ENCODE data around the gene PRELID3B. TPM values are rescaled to one million over a fixed set of nuclear protein-coding genes. Genes with fewer than 3 reads are reported as not detected.

The PRELID3B gene
- total and polyA plus RNA-seq, 2 of the 13 experiments (the other 11 are each of a cell fraction or from before 2014, with no cell fraction given): 23.3 to 42.6 TPM

DNA sequence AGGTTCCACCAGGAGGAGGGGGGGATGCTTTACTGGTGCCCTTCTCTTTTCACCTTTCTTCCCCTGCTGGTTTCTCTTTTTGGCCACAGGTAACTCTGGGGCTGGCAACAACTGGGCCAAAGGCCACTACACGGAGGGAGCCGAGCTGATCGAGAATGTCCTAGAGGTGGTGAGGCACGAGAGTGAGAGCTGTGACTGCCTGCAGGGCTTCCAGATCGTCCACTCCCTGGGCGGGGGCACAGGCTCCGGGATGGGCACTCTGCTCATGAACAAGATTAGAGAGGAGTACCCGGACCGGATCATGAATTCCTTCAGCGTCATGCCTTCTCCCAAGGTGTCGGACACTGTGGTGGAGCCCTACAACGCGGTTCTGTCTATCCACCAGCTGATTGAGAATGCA lies 19.0 kb downstream of the PRELID3B start (continued):
- TF ChIP-seq, protein P1, sequence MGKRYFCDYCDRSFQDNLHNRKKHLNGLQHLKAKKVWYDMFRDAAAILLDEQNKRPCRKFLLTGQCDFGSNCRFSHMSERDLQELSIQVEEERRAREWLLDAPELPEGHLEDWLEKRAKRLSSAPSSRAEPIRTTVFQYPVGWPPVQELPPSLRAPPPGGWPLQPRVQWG (CRISPR knock-in tag; IDR thresholded peaks at IDR 0.05; ENCODE audit: borderline replicate concordance, low read depth): no peak
- TF ChIP-seq ZNF556 (CRISPR knock-in tag; IDR thresholded peaks at IDR 0.05; ENCODE audit: borderline replicate concordance) (no peak), ZNF317 (CRISPR knock-in tag; IDR thresholded peaks at IDR 0.05) (no peak), RELA (CRISPR knock-in tag; IDR thresholded peaks at IDR 0.05) (no peak)

DNA sequence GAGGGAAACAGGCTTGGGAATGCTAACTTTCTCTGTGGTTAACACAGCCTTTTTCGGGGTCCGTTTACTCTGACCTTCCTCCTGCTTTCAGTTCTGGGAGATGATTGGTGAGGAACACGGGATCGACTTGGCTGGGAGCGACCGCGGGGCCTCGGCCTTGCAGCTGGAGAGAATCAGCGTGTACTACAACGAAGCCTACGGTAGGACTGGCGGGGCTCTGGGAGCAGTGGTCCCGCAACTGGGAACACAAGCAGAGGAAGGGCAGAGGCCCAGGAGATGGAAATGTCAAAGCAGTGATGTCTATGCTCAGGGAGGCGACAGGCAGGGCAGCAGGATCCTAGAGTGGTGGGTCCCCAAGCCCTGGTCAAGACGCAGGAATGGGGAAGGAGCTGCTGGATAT lies 19.8 kb downstream of the PRELID3B start:
- 96% methylated on average over 15 of the region's 15 CpGs for WGBS (ENCODE audit: low lambda C conversion rate)
- BruUV-seq (replicated peaks): no TSS peak
- ATAC-seq (no peak), FAIRE-seq (no peak), DNase-seq (ENCODE audit: low spot score) (no peak)
- intact Hi-C loops (cut with micrococcal nuclease; ENCODE audit: unreplicated experiment): no loop called here
- ChIA-PET POLR2A (interaction anchor here (0.7 to 1.6 kb wide), 3 partner anchors 9 to 916 kb away, joined by 3 to 6 read pairs (median 5); partner anchors contain the start of gene ATP5F1E), CTCF (ENCODE audit: low intra/inter-chr PET ratio, low total read pairs) (no interaction called here)
- H3K27ac ChIP-seq (ENCODE audit: extremely low read length, insufficient read depth, low read length): no peak overlapping the region
- H4K20me1 ChIP-seq (ENCODE audit: insufficient read depth, low read length): peaks cover 5% of the 10 kb centered on the region; the same call in 1 of the 2 replicates
- no peaks in the 10 kb centered on the region for H3K27me3 ChIP-seq (ENCODE audit: control insufficient read depth in 1 of 2, insufficient read depth in 2 of 2, low read length in 2 of 2)
- in situ Hi-C loops (cut with HindIII; ENCODE audit: extremely low pct_ligation_motif_present, low pct_unique_long_range_greater_than_20kb): no loop called here
- no peak overlapping the region for H3K9ac ChIP-seq (ENCODE audit: insufficient read depth, low read depth, low read length)
- H3K4me2 ChIP-seq (ENCODE audit: low read depth, low read length): no peak overlapping the region
- H2AFZ ChIP-seq (ENCODE audit: low read length): no peak overlapping the region
- H3K9me3 ChIP-seq (ENCODE audit: low read length): no peaks in the 10 kb centered on the region
- no peak overlapping the region for H3K4me3 ChIP-seq (replicated peaks in 1 of 3; ENCODE audit: insufficient read depth in 1 of 3, low read depth in 2 of 3, low read length in 3 of 3)
- peaks cover 26% of the 10 kb centered on the region for H3K79me2 ChIP-seq (ENCODE audit: insufficient read depth, low read length)
- peaks cover 43% of the 10 kb centered on the region for H3K4me1 ChIP-seq (ENCODE audit: insufficient read depth, low read length)
- peaks cover 25 to 54% of the 10 kb centered on the region in 2 experiments for H3K36me3 ChIP-seq (replicated peaks in 1 of 2; ENCODE audit: control insufficient read depth in 1 of 2, insufficient read depth in 2 of 2, low read length in 2 of 2)
- TF ChIP-seq, protein P2, sequence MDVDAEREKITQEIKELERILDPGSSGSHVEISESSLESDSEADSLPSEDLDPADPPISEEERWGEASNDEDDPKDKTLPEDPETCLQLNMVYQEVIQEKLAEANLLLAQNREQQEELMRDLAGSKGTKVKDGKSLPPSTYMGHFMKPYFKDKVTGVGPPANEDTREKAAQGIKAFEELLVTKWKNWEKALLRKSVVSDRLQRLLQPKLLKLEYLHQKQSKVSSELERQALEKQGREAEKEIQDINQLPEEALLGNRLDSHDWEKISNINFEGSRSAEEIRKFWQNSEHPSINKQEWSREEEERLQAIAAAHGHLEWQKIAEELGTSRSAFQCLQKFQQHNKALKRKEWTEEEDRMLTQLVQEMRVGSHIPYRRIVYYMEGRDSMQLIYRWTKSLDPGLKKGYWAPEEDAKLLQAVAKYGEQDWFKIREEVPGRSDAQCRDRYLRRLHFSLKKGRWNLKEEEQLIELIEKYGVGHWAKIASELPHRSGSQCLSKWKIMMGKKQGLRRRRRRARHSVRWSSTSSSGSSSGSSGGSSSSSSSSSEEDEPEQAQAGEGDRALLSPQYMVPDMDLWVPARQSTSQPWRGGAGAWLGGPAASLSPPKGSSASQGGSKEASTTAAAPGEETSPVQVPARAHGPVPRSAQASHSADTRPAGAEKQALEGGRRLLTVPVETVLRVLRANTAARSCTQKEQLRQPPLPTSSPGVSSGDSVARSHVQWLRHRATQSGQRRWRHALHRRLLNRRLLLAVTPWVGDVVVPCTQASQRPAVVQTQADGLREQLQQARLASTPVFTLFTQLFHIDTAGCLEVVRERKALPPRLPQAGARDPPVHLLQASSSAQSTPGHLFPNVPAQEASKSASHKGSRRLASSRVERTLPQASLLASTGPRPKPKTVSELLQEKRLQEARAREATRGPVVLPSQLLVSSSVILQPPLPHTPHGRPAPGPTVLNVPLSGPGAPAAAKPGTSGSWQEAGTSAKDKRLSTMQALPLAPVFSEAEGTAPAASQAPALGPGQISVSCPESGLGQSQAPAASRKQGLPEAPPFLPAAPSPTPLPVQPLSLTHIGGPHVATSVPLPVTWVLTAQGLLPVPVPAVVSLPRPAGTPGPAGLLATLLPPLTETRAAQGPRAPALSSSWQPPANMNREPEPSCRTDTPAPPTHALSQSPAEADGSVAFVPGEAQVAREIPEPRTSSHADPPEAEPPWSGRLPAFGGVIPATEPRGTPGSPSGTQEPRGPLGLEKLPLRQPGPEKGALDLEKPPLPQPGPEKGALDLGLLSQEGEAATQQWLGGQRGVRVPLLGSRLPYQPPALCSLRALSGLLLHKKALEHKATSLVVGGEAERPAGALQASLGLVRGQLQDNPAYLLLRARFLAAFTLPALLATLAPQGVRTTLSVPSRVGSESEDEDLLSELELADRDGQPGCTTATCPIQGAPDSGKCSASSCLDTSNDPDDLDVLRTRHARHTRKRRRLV (CRISPR knock-in tag; IDR thresholded peaks at IDR 0.05): no peak
- no peak for TF ChIP-seq ZFAT (CRISPR knock-in tag; conservative IDR thresholded peaks at IDR 0.05)
- TF ChIP-seq PPARG (CRISPR knock-in tag; conservative IDR thresholded peaks at IDR 0.05): no peak
- no peak for TF ChIP-seq PAX8 (CRISPR knock-in tag; IDR thresholded peaks at IDR 0.05; ENCODE audit: borderline replicate concordance)
- TF ChIP-seq AGO2 (optimal IDR thresholded peaks at IDR 0.05; ENCODE audit: low read depth, low read length): peak; percentile 64
- TF ChIP-seq, protein P3, sequence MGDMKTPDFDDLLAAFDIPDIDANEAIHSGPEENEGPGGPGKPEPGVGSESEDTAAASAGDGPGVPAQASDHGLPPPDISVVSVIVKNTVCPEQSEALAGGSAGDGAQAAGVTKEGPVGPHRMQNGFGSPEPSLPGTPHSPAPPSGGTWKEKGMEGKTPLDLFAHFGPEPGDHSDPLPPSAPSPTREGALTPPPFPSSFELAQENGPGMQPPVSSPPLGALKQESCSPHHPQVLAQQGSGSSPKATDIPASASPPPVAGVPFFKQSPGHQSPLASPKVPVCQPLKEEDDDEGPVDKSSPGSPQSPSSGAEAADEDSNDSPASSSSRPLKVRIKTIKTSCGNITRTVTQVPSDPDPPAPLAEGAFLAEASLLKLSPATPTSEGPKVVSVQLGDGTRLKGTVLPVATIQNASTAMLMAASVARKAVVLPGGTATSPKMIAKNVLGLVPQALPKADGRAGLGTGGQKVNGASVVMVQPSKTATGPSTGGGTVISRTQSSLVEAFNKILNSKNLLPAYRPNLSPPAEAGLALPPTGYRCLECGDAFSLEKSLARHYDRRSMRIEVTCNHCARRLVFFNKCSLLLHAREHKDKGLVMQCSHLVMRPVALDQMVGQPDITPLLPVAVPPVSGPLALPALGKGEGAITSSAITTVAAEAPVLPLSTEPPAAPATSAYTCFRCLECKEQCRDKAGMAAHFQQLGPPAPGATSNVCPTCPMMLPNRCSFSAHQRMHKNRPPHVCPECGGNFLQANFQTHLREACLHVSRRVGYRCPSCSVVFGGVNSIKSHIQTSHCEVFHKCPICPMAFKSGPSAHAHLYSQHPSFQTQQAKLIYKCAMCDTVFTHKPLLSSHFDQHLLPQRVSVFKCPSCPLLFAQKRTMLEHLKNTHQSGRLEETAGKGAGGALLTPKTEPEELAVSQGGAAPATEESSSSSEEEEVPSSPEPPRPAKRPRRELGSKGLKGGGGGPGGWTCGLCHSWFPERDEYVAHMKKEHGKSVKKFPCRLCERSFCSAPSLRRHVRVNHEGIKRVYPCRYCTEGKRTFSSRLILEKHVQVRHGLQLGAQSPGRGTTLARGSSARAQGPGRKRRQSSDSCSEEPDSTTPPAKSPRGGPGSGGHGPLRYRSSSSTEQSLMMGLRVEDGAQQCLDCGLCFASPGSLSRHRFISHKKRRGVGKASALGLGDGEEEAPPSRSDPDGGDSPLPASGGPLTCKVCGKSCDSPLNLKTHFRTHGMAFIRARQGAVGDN (CRISPR knock-in tag; IDR thresholded peaks at IDR 0.05): 0 out of 2 replicates have a peak, but pooled peaks have one; percentile 12
- TF ChIP-seq, protein P4, sequence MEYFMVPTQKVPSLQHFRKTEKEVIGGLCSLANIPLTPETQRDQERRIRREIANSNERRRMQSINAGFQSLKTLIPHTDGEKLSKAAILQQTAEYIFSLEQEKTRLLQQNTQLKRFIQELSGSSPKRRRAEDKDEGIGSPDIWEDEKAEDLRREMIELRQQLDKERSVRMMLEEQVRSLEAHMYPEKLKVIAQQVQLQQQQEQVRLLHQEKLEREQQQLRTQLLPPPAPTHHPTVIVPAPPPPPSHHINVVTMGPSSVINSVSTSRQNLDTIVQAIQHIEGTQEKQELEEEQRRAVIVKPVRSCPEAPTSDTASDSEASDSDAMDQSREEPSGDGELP (IDR thresholded peaks at IDR 0.05; ENCODE audit: borderline replicate concordance, low read depth): no peak
- TF ChIP-seq KAT8 (CRISPR knock-in tag; IDR thresholded peaks at IDR 0.05): no peak
- 0 out of 2 replicates have a peak, but pooled peaks have one; percentile 15 for TF ChIP-seq RBFOX2 (IDR thresholded peaks at IDR 0.05; ENCODE audit: low read depth, low read length)

Data from HepG2 (cell line).